Body of pancreas (tissue), 4 donors: ENCODE data around the gene CFL1.

ENCODE experiments used
- CTCF ChIP-seq, 7 experiments: fragments of 450-650 bp in 4 of 7; fragments of 200-600 bp in 3 of 7; sonication (generic) in 3 of 7; IDR thresholded peaks; one replicate each; pipeline ENCODE4 v1.5.1; 2016 to 2019; ENCODE audit warnings: antibody characterized with exemption in 7 of 7
- POLR2A ChIP-seq, 3 donors: fragments of 450-650 bp; IDR thresholded peaks; one replicate each; pipeline ENCODE4 v1.6.1; 2016; ENCODE audit warnings: antibody characterized with exemption in 3 of 3, mild to moderate bottlenecking in 2 of 3

- TF ChIP-seq CTCF (IDR thresholded peaks at IDR 0.05) (no peak), POLR2A (IDR thresholded peaks at IDR 0.05) (no peak)
Measured at GRCh38 chr11:65895482-65895981, 37.6 kb upstream of the CFL1 start.
